ENCODE results near the gene SETD2.

DNA sequence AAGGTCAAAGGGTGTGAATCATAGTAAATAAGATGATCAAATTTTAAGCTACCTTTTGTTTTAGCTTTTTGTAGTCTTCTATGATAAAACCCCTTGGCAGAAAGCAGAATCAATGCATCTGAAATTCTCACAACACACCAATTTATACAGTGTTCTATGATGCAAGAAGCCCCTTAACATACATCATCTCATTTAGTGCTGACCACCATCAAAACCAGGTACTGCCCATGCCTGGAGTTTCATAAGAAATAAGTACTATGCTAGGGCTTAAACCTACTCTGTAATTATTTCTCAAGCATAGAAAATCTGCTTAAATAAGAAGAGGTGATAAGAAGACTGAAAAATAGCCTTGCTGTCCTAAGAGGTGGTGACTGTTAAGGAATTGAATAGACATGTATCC is 116.8 kb downstream of the SETD2 start:
- no peak for TF ChIP-seq EZH2 (IDR thresholded peaks at IDR 0.05; ENCODE audit: borderline replicate concordance, low read depth, low read length, poor library complexity, severe bottlenecking)
- TF ChIP-seq, protein P1, sequence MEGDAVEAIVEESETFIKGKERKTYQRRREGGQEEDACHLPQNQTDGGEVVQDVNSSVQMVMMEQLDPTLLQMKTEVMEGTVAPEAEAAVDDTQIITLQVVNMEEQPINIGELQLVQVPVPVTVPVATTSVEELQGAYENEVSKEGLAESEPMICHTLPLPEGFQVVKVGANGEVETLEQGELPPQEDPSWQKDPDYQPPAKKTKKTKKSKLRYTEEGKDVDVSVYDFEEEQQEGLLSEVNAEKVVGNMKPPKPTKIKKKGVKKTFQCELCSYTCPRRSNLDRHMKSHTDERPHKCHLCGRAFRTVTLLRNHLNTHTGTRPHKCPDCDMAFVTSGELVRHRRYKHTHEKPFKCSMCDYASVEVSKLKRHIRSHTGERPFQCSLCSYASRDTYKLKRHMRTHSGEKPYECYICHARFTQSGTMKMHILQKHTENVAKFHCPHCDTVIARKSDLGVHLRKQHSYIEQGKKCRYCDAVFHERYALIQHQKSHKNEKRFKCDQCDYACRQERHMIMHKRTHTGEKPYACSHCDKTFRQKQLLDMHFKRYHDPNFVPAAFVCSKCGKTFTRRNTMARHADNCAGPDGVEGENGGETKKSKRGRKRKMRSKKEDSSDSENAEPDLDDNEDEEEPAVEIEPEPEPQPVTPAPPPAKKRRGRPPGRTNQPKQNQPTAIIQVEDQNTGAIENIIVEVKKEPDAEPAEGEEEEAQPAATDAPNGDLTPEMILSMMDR (conservative IDR thresholded peaks at IDR 0.05; ENCODE audit: low read depth, low read length) = no peak

All from A673 (cell line).